Calu3 (cell line): ENCODE measurements around the gene NEU4. TPM values are rescaled to one million over a fixed set of nuclear protein-coding genes. Genes with fewer than 3 reads are reported as not detected.

Source experiments
- BruUV-seq: library from RNA; stranded (reverse); fragments of 400-500 nt; replicated peaks from 2 replicates; lab custom pipeline; 2021; lab: Mats Ljungman, UMichigan
- CTCF ChIA-PET: fragments of 300-600 bp; sonication (Branson Sonifier 250); formaldehyde crosslinking; loops from one replicate; lab custom pipeline; 2022; ENCODE audit warnings: antibody characterized with exemption; lab: Charles Lee
- DNase-seq: peaks from one replicate; pipeline ENCODE4 v3.0.0; 2022
- H3K27ac Mint-ChIP-seq: one replicate; pipeline ENCODE4 v1.8.0; 2022; ENCODE audit warnings: mixed read lengths; ENCODE audit not compliant: unreplicated experiment
- H3K27me3 Mint-ChIP-seq: one replicate; pipeline ENCODE4 v1.8.0; 2022; ENCODE audit warnings: mixed read lengths; ENCODE audit not compliant: unreplicated experiment
- H3K36me3 Mint-ChIP-seq: one replicate; pipeline ENCODE4 v1.8.0; 2022; ENCODE audit warnings: mild to moderate bottlenecking, moderate library complexity, mixed read lengths; ENCODE audit not compliant: insufficient read depth, unreplicated experiment
- H3K4me1 Mint-ChIP-seq: one replicate; pipeline ENCODE4 v1.8.0; 2022; ENCODE audit warnings: mild to moderate bottlenecking, low read depth, mixed read lengths; ENCODE audit not compliant: unreplicated experiment
- H3K4me3 Mint-ChIP-seq: one replicate; pipeline ENCODE4 v1.8.0; 2022; ENCODE audit warnings: mild to moderate bottlenecking, low read depth, moderate library complexity, mixed read lengths; ENCODE audit not compliant: unreplicated experiment
- H3K9me3 Mint-ChIP-seq: one replicate; pipeline ENCODE4 v1.8.0; 2022; ENCODE audit warnings: low read depth, mixed read lengths; ENCODE audit not compliant: unreplicated experiment
- CTCF ChIP-seq: fragments of 200-600 bp; IDR thresholded peaks from one replicate; pipeline ENCODE4 v1.8.0; 2022; ENCODE audit warnings: antibody characterized with exemption; ENCODE audit not compliant: unreplicated experiment
- intact Hi-C: fragments of 100-400 bp; cut with micrococcal nuclease; formaldehyde crosslinking; loops from one replicate; pipeline ENCODE4 v1.10.0; 2022; ENCODE audit not compliant: unreplicated experiment
- total RNA-seq: library from RNA; stranded (reverse); gene quantifications from 2 replicates; pipeline ENCODE4 v1.2.3, GENCODE V29; 2022

The NEU4 gene
- total RNA-seq, 1 experiment from 2014 or later, result 0.14 TPM

GRCh38 chr2:241854342-241855244, 45.6 kb downstream of the NEU4 start:
- CTCF ChIA-PET, result no interaction called here
- DNase-seq, result no peak
- no peaks in the 10 kb centered on the region for H3K4me1 Mint-ChIP-seq
- H3K27ac Mint-ChIP-seq, result no peak overlapping the region
- no peaks in the 10 kb centered on the region for H3K9me3 Mint-ChIP-seq
- H3K36me3 Mint-ChIP-seq, result no peaks in the 10 kb centered on the region
- no peak for TF ChIP-seq CTCF
- intact Hi-C loops, result no loop called here
- H3K27me3 Mint-ChIP-seq, result peaks cover 36% of the 10 kb centered on the region
- H3K4me3 Mint-ChIP-seq, result no peak overlapping the region
- no TSS peak for BruUV-seq

- no TSS peak for BruUV-seq
- Mint-ChIP-seq H3K27me3 (peaks cover 36% of the 10 kb centered on the region), H3K4me3 (no peak overlapping the region), H3K36me3 (no peaks in the 10 kb centered on the region), H3K4me1 (no peaks in the 10 kb centered on the region), H3K9me3 (no peaks in the 10 kb centered on the region), H3K27ac (no peak overlapping the region)
- no peak for DNase-seq
- no peak for TF ChIP-seq CTCF
- CTCF ChIA-PET, result interaction anchor here (0.6 kb wide), 1 partner anchor 11 kb away, joined by 3 read pairs; no protein-coding TSS in a partner anchor
- intact Hi-C loops, result no loop called here
Observed at GRCh38 chr2:241855245-241855887, 46.4 kb downstream of the NEU4 start.

DNA sequence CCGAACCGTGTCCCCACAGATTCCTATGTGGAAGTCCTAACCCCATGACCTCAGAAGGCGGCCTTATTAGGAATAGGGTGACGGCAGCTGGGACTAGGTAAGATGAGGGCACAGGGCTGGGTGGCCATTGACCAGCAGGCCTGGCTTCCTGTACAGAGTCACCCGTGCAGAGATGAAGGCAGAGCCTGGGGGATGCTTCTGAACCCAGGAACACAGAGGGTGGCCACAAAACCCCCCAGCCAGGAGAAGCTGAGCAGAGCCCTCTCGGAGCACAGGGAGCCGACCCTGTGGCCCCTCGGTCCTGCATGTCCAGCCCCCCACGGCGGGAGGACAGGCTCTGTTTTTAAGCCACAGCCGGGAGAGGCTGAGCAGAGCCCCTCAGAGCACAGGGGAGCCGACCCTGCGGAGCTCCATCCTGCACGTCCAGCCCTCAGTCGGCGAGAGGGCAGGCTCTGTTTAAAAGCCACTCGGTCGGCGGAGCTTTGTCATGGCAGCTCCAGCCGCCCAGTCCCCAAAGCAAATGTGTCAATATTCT, 47.0 kb downstream of the NEU4 start:
- no peaks in the 10 kb centered on the region for H3K9me3 Mint-ChIP-seq
- no peak for DNase-seq
- H3K4me1 Mint-ChIP-seq, result no peaks in the 10 kb centered on the region
- BruUV-seq, result no TSS peak
- no peaks in the 10 kb centered on the region for H3K36me3 Mint-ChIP-seq
- H3K4me3 Mint-ChIP-seq, result no peak overlapping the region
- H3K27me3 Mint-ChIP-seq, result peaks cover 41% of the 10 kb centered on the region
- no peak overlapping the region for H3K27ac Mint-ChIP-seq
- no peak for TF ChIP-seq CTCF
- intact Hi-C loops, result no loop called here
- CTCF ChIA-PET, result interaction anchor here (0.6 kb wide), 1 partner anchor 12 kb away, joined by 3 read pairs; no protein-coding TSS in a partner anchor

DNA sequence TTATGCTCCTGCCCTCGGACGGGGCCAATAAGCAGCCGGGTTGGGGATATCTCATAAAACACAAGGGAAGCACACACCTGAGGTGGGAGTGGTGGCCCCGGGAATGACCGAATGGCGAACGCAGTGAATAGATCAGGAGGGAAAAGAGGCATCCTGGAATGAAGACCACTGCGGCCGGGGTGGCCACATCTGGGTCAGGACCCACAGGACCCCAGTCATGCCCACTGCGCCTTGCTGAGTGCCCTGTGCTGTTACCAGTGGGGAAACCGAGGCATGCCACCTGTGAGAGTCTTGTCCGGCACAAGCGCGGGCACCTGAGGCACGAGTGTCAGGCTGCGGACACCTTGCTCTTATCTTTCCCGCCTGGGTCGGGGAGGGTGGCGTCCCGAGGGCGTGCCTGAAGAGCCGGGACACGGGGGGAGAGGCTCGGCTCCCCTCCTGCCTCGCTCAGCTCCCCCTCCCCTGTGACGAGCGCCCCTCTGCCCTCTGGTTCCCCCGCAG, 48.1 kb downstream of the NEU4 start:
- BruUV-seq, result no TSS peak
- CTCF ChIA-PET, result interaction anchor here (0.5 kb wide), 1 partner anchor 33 kb away, joined by 3 read pairs; no protein-coding TSS in a partner anchor
- no peak for TF ChIP-seq CTCF
- intact Hi-C loops, result no loop called here
- H3K27me3 Mint-ChIP-seq, result peaks cover 52% of the 10 kb centered on the region
- H3K27ac Mint-ChIP-seq, result no peak overlapping the region
- H3K9me3 Mint-ChIP-seq, result peaks cover 2% of the 10 kb centered on the region
- H3K36me3 Mint-ChIP-seq, result no peaks in the 10 kb centered on the region
- no peak overlapping the region for H3K4me3 Mint-ChIP-seq
- DNase-seq, result no peak
- no peaks in the 10 kb centered on the region for H3K4me1 Mint-ChIP-seq
